ENCODE results near the gene CYS1. TPM values are rescaled to one million over a fixed set of nuclear protein-coding genes. Genes with fewer than 3 reads are reported as not detected.

CYS1 gene
- total and polyA plus RNA-seq, 2 of the 13 experiments (the other 11 are each of a cell fraction or from before 2014, with no cell fraction given): 0.04 TPM; not detected in 1

DNA sequence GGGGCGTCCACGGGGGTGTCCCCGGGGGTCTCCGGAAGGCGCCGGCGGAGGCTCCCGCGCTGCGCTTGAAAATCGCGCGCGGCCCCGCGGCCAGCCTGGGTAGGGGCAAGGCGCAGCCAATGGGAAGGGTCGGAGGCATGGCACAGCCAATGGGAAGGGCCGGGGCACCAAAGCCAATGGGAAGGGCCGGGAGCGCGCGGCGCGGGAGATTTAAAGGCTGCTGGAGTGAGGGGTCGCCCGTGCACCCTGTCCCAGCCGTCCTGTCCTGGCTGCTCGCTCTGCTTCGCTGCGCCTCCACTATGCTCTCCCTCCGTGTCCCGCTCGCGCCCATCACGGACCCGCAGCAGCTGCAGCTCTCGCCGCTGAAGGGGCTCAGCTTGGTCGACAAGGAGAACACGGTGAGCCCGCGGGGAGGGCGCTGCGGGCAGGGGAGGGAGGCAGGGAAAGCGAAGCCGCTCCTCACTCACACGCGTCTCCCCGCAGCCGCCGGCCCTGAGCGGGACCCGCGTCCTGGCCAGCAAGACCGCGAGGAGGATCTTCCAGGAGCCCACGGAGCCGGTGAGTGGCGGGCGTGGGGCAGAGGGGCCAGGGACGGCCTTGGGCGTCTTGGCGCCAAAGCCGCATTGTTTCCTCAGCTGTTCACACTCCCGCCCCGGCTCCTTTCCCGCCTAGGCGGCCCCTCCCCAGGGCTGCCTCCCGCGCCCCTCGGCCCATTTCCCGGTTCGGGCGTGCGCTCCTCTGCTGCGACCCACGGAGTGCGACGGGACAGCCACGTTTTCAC lies 42.5 kb upstream of the CYS1 start, which contains the start of gene RRM2:
Gene RRM2, plus strand, starts transcription at position 240 of the 781 bp plus-strand sequence. Its CDS starts 60 bp downstream, at position 300.
- Histone ChIP-seq H3K27me3 (ENCODE audit: control insufficient read depth in 1 of 2, insufficient read depth in 2 of 2, low read length in 2 of 2) (no peaks in the 10 kb centered on the region), H3K4me2 (ENCODE audit: low read depth, low read length) (peak within 1 kb of the TSS; percentile 98), H3K4me1 (ENCODE audit: insufficient read depth, low read length) (peaks cover 81% of the 10 kb centered on the region), H3K79me2 (ENCODE audit: insufficient read depth, low read length) (peaks cover 42% of the 10 kb centered on the region), H3K27ac (ENCODE audit: extremely low read length, insufficient read depth, low read length) (peak within 1 kb of the TSS; percentile 92), H3K9ac (ENCODE audit: insufficient read depth, low read depth, low read length) (peak within 1 kb of the TSS; percentile 93), H3K9me3 (ENCODE audit: low read length) (no peaks in the 10 kb centered on the region), H3K36me3 (replicated peaks in 1 of 2; ENCODE audit: control insufficient read depth in 1 of 2, insufficient read depth in 2 of 2, low read length in 2 of 2) (peaks cover 9 to 27% of the 10 kb centered on the region in 2 experiments), H4K20me1 (ENCODE audit: insufficient read depth, low read length) (no peaks in the 10 kb centered on the region), H3K4me3 (replicated peaks in 1 of 3; ENCODE audit: insufficient read depth in 1 of 3, low read depth in 2 of 3, low read length in 3 of 3) (peak within 1 kb of the TSS; percentile 70 to 99 (median 93)), H2AFZ (ENCODE audit: low read length) (no peak within 1 kb of the TSS)
- in situ Hi-C loops (cut with HindIII; ENCODE audit: extremely low pct_ligation_motif_present, low pct_unique_long_range_greater_than_20kb): loop anchor here (5.0 kb wide), 1 partner anchor 315 kb away; no protein-coding TSS in a partner anchor
- ATAC-seq (peak; percentile 86), DNase-seq (ENCODE audit: low spot score) (peak; percentile 95), FAIRE-seq (no peak)
- 2% methylated on average over 29 of the region's 81 CpGs for WGBS (ENCODE audit: low lambda C conversion rate)
- BruUV-seq (replicated peaks): TSS peak; percentile 48
- CTCF ChIA-PET (ENCODE audit: low intra/inter-chr PET ratio, low total read pairs): no interaction called here
- POLR2A ChIA-PET: no interaction called here
- intact Hi-C loops (cut with micrococcal nuclease; ENCODE audit: unreplicated experiment): loop anchor here (2.0 to 10.0 kb wide), 4 partner anchors 152 to 282 kb away; partner anchors contain the start of genes GRHL1 and HPCAL1
- TF ChIP-seq, protein P1, sequence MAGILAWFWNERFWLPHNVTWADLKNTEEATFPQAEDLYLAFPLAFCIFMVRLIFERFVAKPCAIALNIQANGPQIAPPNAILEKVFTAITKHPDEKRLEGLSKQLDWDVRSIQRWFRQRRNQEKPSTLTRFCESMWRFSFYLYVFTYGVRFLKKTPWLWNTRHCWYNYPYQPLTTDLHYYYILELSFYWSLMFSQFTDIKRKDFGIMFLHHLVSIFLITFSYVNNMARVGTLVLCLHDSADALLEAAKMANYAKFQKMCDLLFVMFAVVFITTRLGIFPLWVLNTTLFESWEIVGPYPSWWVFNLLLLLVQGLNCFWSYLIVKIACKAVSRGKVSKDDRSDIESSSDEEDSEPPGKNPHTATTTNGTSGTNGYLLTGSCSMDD (CRISPR knock-in tag; IDR thresholded peaks at IDR 0.05): peak; percentile 53; the same call in 1 of the 2 replicates
- TF ChIP-seq SOX6 (IDR thresholded peaks at IDR 0.05) (no peak), SOX6 (CRISPR knock-in tag; IDR thresholded peaks at IDR 0.05) (peak; percentile 60; the same call in 1 of the 2 replicates), GATAD2A (CRISPR knock-in tag; IDR thresholded peaks at IDR 0.05) (no peak), GMEB1 (CRISPR knock-in tag; IDR thresholded peaks at IDR 0.05; ENCODE audit: borderline replicate concordance) (peak; percentile 55; the same call in 1 of the 2 replicates), ZBTB25 (CRISPR knock-in tag; IDR thresholded peaks at IDR 0.05) (no peak), HOXA7 (CRISPR knock-in tag; IDR thresholded peaks at IDR 0.05) (peak; percentile 99), AKAP8 (CRISPR knock-in tag; IDR thresholded peaks at IDR 0.05) (no peak; the same call in 1 of the 2 replicates), SIN3B (IDR thresholded peaks at IDR 0.05; ENCODE audit: low read length) (peak; percentile 100), ZNF768 (CRISPR knock-in tag; IDR thresholded peaks at IDR 0.05) (peak; percentile 37; the same call in 1 of the 2 replicates), XBP1 (CRISPR knock-in tag; IDR thresholded peaks at IDR 0.05) (no peak), TFAP4 (IDR thresholded peaks at IDR 0.05; ENCODE audit: borderline replicate concordance, low read depth) (peak; percentile 89), FOXK1 (CRISPR knock-in tag; IDR thresholded peaks at IDR 0.05; ENCODE audit: borderline replicate concordance, low read depth) (peak; percentile 62; the same call in 1 of the 2 replicates), CAMTA2 (CRISPR knock-in tag; IDR thresholded peaks at IDR 0.05; ENCODE audit: borderline replicate concordance) (peak; percentile 76)
- TF ChIP-seq, protein P2, sequence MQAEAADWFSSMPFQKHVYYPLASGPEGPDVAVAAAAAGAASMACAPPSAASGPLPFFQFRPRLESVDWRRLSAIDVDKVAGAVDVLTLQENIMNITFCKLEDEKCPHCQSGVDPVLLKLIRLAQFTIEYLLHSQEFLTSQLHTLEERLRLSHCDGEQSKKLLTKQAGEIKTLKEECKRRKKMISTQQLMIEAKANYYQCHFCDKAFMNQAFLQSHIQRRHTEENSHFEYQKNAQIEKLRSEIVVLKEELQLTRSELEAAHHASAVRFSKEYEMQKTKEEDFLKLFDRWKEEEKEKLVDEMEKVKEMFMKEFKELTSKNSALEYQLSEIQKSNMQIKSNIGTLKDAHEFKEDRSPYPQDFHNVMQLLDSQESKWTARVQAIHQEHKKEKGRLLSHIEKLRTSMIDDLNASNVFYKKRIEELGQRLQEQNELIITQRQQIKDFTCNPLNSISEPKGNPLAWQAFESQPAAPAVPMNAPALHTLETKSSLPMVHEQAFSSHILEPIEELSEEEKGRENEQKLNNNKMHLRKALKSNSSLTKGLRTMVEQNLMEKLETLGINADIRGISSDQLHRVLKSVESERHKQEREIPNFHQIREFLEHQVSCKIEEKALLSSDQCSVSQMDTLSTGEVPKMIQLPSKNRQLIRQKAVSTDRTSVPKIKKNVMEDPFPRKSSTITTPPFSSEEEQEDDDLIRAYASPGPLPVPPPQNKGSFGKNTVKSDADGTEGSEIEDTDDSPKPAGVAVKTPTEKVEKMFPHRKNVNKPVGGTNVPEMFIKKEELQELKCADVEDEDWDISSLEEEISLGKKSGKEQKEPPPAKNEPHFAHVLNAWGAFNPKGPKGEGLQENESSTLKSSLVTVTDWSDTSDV (CRISPR knock-in tag; IDR thresholded peaks at IDR 0.05): peak; percentile 17

Measured in HepG2 (cell line).